ENCODE measurements around the gene CYTH1.

DNA sequence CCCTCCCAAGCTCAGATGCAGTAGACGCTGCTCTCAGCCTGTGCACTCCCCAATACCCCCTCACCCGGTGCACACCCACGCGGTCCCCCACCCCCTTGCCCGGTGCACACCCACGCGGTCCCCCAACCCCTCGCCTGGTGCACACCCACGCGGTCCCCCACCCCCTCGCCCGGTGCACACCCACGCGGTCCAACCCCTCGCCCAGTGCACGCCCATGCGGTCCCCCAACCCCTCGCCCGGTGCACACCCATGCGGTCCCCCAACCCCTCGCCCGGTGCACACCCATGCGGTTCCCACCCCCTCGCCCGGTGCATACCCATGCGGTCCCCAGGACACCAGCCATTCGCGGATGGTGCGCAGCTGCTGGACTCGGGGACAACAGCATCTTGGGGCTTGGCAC is 19.9 kb upstream of the CYTH1 start:
- no peak for TF ChIP-seq POLR2A (IDR thresholded peaks at IDR 0.05)
- TF ChIP-seq, protein P1, sequence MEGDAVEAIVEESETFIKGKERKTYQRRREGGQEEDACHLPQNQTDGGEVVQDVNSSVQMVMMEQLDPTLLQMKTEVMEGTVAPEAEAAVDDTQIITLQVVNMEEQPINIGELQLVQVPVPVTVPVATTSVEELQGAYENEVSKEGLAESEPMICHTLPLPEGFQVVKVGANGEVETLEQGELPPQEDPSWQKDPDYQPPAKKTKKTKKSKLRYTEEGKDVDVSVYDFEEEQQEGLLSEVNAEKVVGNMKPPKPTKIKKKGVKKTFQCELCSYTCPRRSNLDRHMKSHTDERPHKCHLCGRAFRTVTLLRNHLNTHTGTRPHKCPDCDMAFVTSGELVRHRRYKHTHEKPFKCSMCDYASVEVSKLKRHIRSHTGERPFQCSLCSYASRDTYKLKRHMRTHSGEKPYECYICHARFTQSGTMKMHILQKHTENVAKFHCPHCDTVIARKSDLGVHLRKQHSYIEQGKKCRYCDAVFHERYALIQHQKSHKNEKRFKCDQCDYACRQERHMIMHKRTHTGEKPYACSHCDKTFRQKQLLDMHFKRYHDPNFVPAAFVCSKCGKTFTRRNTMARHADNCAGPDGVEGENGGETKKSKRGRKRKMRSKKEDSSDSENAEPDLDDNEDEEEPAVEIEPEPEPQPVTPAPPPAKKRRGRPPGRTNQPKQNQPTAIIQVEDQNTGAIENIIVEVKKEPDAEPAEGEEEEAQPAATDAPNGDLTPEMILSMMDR (IDR thresholded peaks at IDR 0.05) = no peak

Data from adrenal gland (tissue), 5 donors.